Liver (tissue), 9 donors: ENCODE data around the gene ITPKB. TPM values are rescaled to one million over a fixed set of nuclear protein-coding genes. Genes with fewer than 3 reads are reported as not detected.

Experiments used
- DNase-seq: peaks from one replicate; pipeline ENCODE4 v3.0.0-alpha.2; 2017; ENCODE audit warnings: low spot score
- H3K27ac ChIP-seq, 2 donors: one replicate each; pipeline ENCODE4 v1.7.0; 2013; ENCODE audit warnings: inconsistent platforms in 2 of 2, low read length in 2 of 2, control low read depth in 1 of 2, low read depth in 1 of 2, mild to moderate bottlenecking in 1 of 2
- H3K27me3 ChIP-seq, 4 donors: one replicate each; pipeline versions ENCODE4 v1.6.1 to v1.7.0; 2013; ENCODE audit warnings: low read length in 3 of 4, inconsistent platforms in 1 of 4, mild to moderate bottlenecking in 1 of 4, moderate library complexity in 1 of 4; ENCODE audit not compliant: control insufficient read depth in 4 of 4, insufficient read depth in 4 of 4
- H3K36me3 ChIP-seq, 4 donors: one replicate each; pipeline versions ENCODE4 v1.6.1 to v1.7.0; 2013; ENCODE audit warnings: low read length in 3 of 4, mild to moderate bottlenecking in 3 of 4, low read depth in 1 of 4, moderate library complexity in 1 of 4; ENCODE audit not compliant: control insufficient read depth in 4 of 4, insufficient read depth in 3 of 4
- H3K4me1 ChIP-seq, 4 donors: one replicate each; pipeline versions ENCODE4 v1.6.1 to v1.7.0; 2013; ENCODE audit warnings: low read length in 3 of 4, mild to moderate bottlenecking in 3 of 4, moderate library complexity in 1 of 4; ENCODE audit not compliant: control insufficient read depth in 4 of 4, insufficient read depth in 4 of 4
- H3K4me3 ChIP-seq, 3 donors: one replicate each; pipeline versions ENCODE4 v1.6.1 to v1.7.0; 2013; ENCODE audit warnings: low read length in 3 of 3, control low read depth in 1 of 3, low read depth in 1 of 3, mild to moderate bottlenecking in 1 of 3
- H3K9ac ChIP-seq, 2 donors: one replicate each; pipeline ENCODE4 v1.7.0; 2013; ENCODE audit warnings: low read length in 2 of 2, mild to moderate bottlenecking in 2 of 2, moderate library complexity in 2 of 2, control low read depth in 1 of 2, low read depth in 1 of 2
- H3K9me3 ChIP-seq, 4 donors: one replicate each; pipeline versions ENCODE4 v1.6.1 to v1.7.0; 2013; ENCODE audit warnings: low read length in 3 of 4; ENCODE audit not compliant: control insufficient read depth in 4 of 4
- CTCF ChIP-seq: fragments of 150-350 bp; IDR thresholded peaks from 2 replicates; pipeline ENCODE4 v1.5.1; 2017; ENCODE audit warnings: improper control_type of control experiment, low read depth, low read length; ENCODE audit not compliant: missing input control
- EGR1 ChIP-seq, 2 donors: IDR thresholded peaks; 2 replicates each; pipeline ENCODE4 v1.6.1; 2016 to 2018; ENCODE audit warnings: antibody characterized with exemption in 2 of 2, low read depth in 2 of 2
- FOXA1 ChIP-seq: IDR thresholded peaks from 2 replicates; pipeline ENCODE4 v1.6.1; 2016; ENCODE audit warnings: antibody characterized with exemption
- FOXA2 ChIP-seq: IDR thresholded peaks from 2 replicates; pipeline ENCODE4 v1.6.1; 2016; ENCODE audit warnings: antibody characterized with exemption
- GABPA ChIP-seq, 2 donors: IDR thresholded peaks in 1 of 2; conservative IDR thresholded peaks in 1 of 2; 2 replicates each; pipeline ENCODE4 v1.6.1; 2016; ENCODE audit warnings: antibody characterized with exemption in 2 of 2, mild to moderate bottlenecking in 1 of 2, moderate library complexity in 1 of 2
- HNF4A ChIP-seq, 2 donors: conservative IDR thresholded peaks; 2 replicates each; pipeline ENCODE4 v1.6.1; 2016; ENCODE audit warnings: antibody characterized with exemption in 2 of 2, mild to moderate bottlenecking in 2 of 2
- HNF4G ChIP-seq: IDR thresholded peaks from 2 replicates; pipeline ENCODE4 v1.6.1; 2016; ENCODE audit warnings: antibody characterized with exemption
- JUND ChIP-seq, 2 donors: IDR thresholded peaks; 2 replicates each; pipeline ENCODE4 v1.6.1; 2016; ENCODE audit warnings: antibody characterized with exemption in 2 of 2
- NR2F2 ChIP-seq: IDR thresholded peaks from 2 replicates; pipeline ENCODE4 v1.6.1; 2016; ENCODE audit warnings: antibody characterized with exemption
- RAD21 ChIP-seq, 2 donors: IDR thresholded peaks; 2 replicates each; pipeline ENCODE4 v1.6.1; 2016; ENCODE audit warnings: antibody characterized with exemption in 2 of 2, mild to moderate bottlenecking in 2 of 2
- RXRA ChIP-seq, 2 donors: IDR thresholded peaks; 2 replicates each; pipeline ENCODE4 v1.6.1; 2017 to 2018; ENCODE audit warnings: antibody characterized with exemption in 2 of 2, mild to moderate bottlenecking in 1 of 2
- SP1 ChIP-seq: IDR thresholded peaks from 2 replicates; pipeline ENCODE4 v1.6.1; 2018; ENCODE audit warnings: antibody characterized with exemption, mild to moderate bottlenecking
- TAF1 ChIP-seq: conservative IDR thresholded peaks from 2 replicates; pipeline ENCODE4 v1.6.1; 2016; ENCODE audit warnings: antibody characterized with exemption, mild to moderate bottlenecking
- YY1 ChIP-seq: IDR thresholded peaks from 2 replicates; pipeline ENCODE4 v1.6.1; 2016; ENCODE audit warnings: antibody characterized with exemption, mild to moderate bottlenecking
- ZBTB33 ChIP-seq: IDR thresholded peaks from 2 replicates; pipeline ENCODE4 v1.6.1; 2016; ENCODE audit warnings: antibody characterized with exemption
- WGBS: extraction: QIAGEN DNeasy Blood & Tissue Kit; methylation state at CpG from one replicate; pipeline ENCODE4 v1.1.7; 2013; 5-methylcytosine and 5-hydroxymethylcytosine counted together
- polyA plus RNA-seq, 2 donors: library from polyadenylated mRNA; stranded (reverse) in 1 of 2; unstranded in 1 of 2; fragments of 200-250 nt in 1 of 2; fragments of >200 nt in 1 of 2; fragmentation: Nextera tagmentation in 1 of 2; extraction: Ambion mirVana in 1 of 2; gene quantifications; one replicate each; pipeline versions ENCODE4 v1.2.1 to v1.2.3, GENCODE V29; 2013 to 2015
- total RNA-seq, 2 donors: library from RNA; depleted of rRNA; stranded (reverse); fragments of >200 nt; gene quantifications; one replicate each; pipeline ENCODE4 v1.2.3, GENCODE V29; 2014
- TF ChIP-seq, protein P1 (sequence below): IDR thresholded peaks from 2 replicates; pipeline ENCODE4 v1.6.1; 2016; ENCODE audit warnings: antibody characterized with exemption, mild to moderate bottlenecking
- TF ChIP-seq, protein P2 (sequence below): IDR thresholded peaks from 2 replicates; pipeline ENCODE4 v1.6.1; 2016; ENCODE audit warnings: antibody characterized with exemption
- TF ChIP-seq, protein P3 (sequence below): IDR thresholded peaks from 2 replicates; pipeline ENCODE4 v1.6.1; 2016; ENCODE audit warnings: antibody characterized with exemption
- donor health status: healthy.
- donor health status: healthy.
- donor health status: healthy.
- donor health status: healthy.
- donor health status: healthy.

ITPKB gene
- total and polyA plus RNA-seq, 4 donors = 0.61 to 5.8 (median 3.7) TPM

GRCh38 chr1:226722901-226723656, 16.0 kb downstream of the ITPKB start:
- Histone ChIP-seq H3K4me3 (no peak overlapping the region), H3K4me1 (peaks cover 0 to 2% (median 0%) of the 10 kb centered on the region in 4 donors), H3K27ac (no peak overlapping the region), H3K36me3 (no peaks in the 10 kb centered on the region), H3K27me3 (no peaks in the 10 kb centered on the region), H3K9ac (no peak overlapping the region), H3K9me3 (no peaks in the 10 kb centered on the region)
- DNase-seq = no peak
- 74% methylated on average over 14 of the region's 14 CpGs for WGBS
- TF ChIP-seq RAD21 (IDR thresholded peaks at IDR 0.05) = no peak
- no peak for TF ChIP-seq NR2F2
- TF ChIP-seq YY1 = no peak
- TF ChIP-seq CTCF = no peak
- TF ChIP-seq FOXA2 = no peak
- TF ChIP-seq, protein P1, sequence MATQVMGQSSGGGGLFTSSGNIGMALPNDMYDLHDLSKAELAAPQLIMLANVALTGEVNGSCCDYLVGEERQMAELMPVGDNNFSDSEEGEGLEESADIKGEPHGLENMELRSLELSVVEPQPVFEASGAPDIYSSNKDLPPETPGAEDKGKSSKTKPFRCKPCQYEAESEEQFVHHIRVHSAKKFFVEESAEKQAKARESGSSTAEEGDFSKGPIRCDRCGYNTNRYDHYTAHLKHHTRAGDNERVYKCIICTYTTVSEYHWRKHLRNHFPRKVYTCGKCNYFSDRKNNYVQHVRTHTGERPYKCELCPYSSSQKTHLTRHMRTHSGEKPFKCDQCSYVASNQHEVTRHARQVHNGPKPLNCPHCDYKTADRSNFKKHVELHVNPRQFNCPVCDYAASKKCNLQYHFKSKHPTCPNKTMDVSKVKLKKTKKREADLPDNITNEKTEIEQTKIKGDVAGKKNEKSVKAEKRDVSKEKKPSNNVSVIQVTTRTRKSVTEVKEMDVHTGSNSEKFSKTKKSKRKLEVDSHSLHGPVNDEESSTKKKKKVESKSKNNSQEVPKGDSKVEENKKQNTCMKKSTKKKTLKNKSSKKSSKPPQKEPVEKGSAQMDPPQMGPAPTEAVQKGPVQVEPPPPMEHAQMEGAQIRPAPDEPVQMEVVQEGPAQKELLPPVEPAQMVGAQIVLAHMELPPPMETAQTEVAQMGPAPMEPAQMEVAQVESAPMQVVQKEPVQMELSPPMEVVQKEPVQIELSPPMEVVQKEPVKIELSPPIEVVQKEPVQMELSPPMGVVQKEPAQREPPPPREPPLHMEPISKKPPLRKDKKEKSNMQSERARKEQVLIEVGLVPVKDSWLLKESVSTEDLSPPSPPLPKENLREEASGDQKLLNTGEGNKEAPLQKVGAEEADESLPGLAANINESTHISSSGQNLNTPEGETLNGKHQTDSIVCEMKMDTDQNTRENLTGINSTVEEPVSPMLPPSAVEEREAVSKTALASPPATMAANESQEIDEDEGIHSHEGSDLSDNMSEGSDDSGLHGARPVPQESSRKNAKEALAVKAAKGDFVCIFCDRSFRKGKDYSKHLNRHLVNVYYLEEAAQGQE = no peak
- TF ChIP-seq HNF4G = no peak
- TF ChIP-seq RXRA (IDR thresholded peaks at IDR 0.05) = no peak
- no peak for TF ChIP-seq JUND (IDR thresholded peaks at IDR 0.05)
- TF ChIP-seq SP1 = no peak
- TF ChIP-seq, protein P2, sequence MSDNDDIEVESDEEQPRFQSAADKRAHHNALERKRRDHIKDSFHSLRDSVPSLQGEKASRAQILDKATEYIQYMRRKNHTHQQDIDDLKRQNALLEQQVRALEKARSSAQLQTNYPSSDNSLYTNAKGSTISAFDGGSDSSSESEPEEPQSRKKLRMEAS = no peak
- no peak for TF ChIP-seq ZBTB33
- TF ChIP-seq, protein P3, sequence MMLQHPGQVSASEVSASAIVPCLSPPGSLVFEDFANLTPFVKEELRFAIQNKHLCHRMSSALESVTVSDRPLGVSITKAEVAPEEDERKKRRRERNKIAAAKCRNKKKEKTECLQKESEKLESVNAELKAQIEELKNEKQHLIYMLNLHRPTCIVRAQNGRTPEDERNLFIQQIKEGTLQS = no peak
- no peak for TF ChIP-seq EGR1 (IDR thresholded peaks at IDR 0.05; ENCODE audit: low read depth in 2 of 2)
- no peak for TF ChIP-seq HNF4A (conservative IDR thresholded peaks at IDR 0.05)
- TF ChIP-seq FOXA1 = no peak
- TF ChIP-seq GABPA (IDR thresholded peaks at IDR 0.05 in 1 of 2, conservative IDR thresholded peaks at IDR 0.05 in 1 of 2) = no peak
- TF ChIP-seq TAF1 = no peak
